GM12878 (cell line): ENCODE data around the gene DNAH1. TPM values are rescaled to one million over a fixed set of nuclear protein-coding genes. Genes with fewer than 3 reads are reported as not detected.

Experiments
- CTCF ChIP-seq, 3 experiments: IDR thresholded peaks in 2 of 3; conservative IDR thresholded peaks in 1 of 3; 2 replicates each; pipeline ENCODE4 v1.5.1; 2011; ENCODE audit warnings: low read depth in 3 of 3, low read length in 3 of 3, mild to moderate bottlenecking in 3 of 3, control low read depth in 2 of 3, moderate library complexity in 2 of 3, inconsistent platforms in 1 of 3, mixed read lengths in 1 of 3; ENCODE audit not compliant: control insufficient read depth in 2 of 3, insufficient read depth in 1 of 3; ENCODE audit errors: extremely low read depth in 1 of 3
- GABPA ChIP-seq: IDR thresholded peaks from 2 replicates; pipeline ENCODE4 v1.6.1; 2014; ENCODE audit warnings: antibody characterized with exemption, low read depth, mild to moderate bottlenecking, inconsistent platforms
- GATAD2B ChIP-seq: fragments of 450-650 bp; conservative IDR thresholded peaks from 2 replicates; pipeline ENCODE4 v1.6.1; 2017; ENCODE audit warnings: low read depth, mild to moderate bottlenecking, moderate library complexity
- KDM1A ChIP-seq: fragments of 200-600 bp; sonication (generic); IDR thresholded peaks from 2 replicates; pipeline ENCODE4 v1.6.1; 2016; ENCODE audit warnings: borderline replicate concordance
- NR2C1 ChIP-seq: fragments of 450-650 bp; IDR thresholded peaks from 2 replicates; pipeline ENCODE4 v1.6.1; 2017; ENCODE audit warnings: antibody characterized with exemption, mild to moderate bottlenecking, moderate library complexity
- RELB ChIP-seq: fragments of 450-650 bp; IDR thresholded peaks from 2 replicates; pipeline ENCODE4 v1.6.1; 2017; ENCODE audit warnings: low read depth, mild to moderate bottlenecking, moderate library complexity
- RFX5 ChIP-seq: IDR thresholded peaks from 2 replicates; pipeline ENCODE4 v1.6.1; 2011; ENCODE audit warnings: low read depth, low read length, improper control_type of control experiment
- RUNX3 ChIP-seq: IDR thresholded peaks from 2 replicates; pipeline ENCODE4 v1.6.1; 2012; ENCODE audit warnings: low read length, inconsistent platforms
- SMAD1 ChIP-seq: fragments of 450-650 bp; IDR thresholded peaks from 2 replicates; pipeline ENCODE4 v1.6.1; 2018; ENCODE audit warnings: mild to moderate bottlenecking, low read depth; ENCODE audit not compliant: partially characterized antibody
- ZBTB40 ChIP-seq: fragments of 450-650 bp; IDR thresholded peaks from 2 replicates; pipeline ENCODE4 v1.6.1; 2016; ENCODE audit warnings: mild to moderate bottlenecking, moderate library complexity, borderline replicate concordance
- polyA plus RNA-seq, 11 experiments: library from polyadenylated mRNA; depleted of rRNA in 4 of 11; unstranded in 6 of 11; stranded (reverse) in 5 of 11; fragments of >200 nt; fragmentation: Nextera tagmentation in 4 of 11; fragmentation: Illumina TruSeq in 1 of 11; extraction: Ambion mirVana in 4 of 11; extraction: Trizol in 1 of 11; gene quantifications; 1 replicate in 1 of 11; 2 replicates in 10 of 11; pipeline versions ENCODE4 v1.2.1 to v1.2.3, GENCODE V29; 2011 to 2016; ENCODE audit warnings: inconsistent platforms in 2 of 11, missing spikeins in 2 of 11, low read depth in 1 of 11
- total RNA-seq, 4 experiments: library from RNA; depleted of rRNA in 3 of 4; stranded (reverse); fragments of >200 nt in 3 of 4; fragmentation: Illumina TruSeq in 1 of 4; extraction: Trizol in 1 of 4; gene quantifications; 2 replicates each; pipeline versions ENCODE4 v1.2.1 to v1.2.3, GENCODE V29; 2013 to 2021
- TF ChIP-seq, protein P1 (sequence below): fragments of 450-650 bp; IDR thresholded peaks from 2 replicates; pipeline ENCODE4 v1.6.1; 2017; ENCODE audit warnings: mild to moderate bottlenecking, moderate library complexity

DNAH1 gene
- total and polyA plus RNA-seq, 10 of the 15 experiments (the other 5 are each of a cell fraction or from before 2014, with no cell fraction given): 0.31 to 5.8 (median 2.7) TPM

DNA sequence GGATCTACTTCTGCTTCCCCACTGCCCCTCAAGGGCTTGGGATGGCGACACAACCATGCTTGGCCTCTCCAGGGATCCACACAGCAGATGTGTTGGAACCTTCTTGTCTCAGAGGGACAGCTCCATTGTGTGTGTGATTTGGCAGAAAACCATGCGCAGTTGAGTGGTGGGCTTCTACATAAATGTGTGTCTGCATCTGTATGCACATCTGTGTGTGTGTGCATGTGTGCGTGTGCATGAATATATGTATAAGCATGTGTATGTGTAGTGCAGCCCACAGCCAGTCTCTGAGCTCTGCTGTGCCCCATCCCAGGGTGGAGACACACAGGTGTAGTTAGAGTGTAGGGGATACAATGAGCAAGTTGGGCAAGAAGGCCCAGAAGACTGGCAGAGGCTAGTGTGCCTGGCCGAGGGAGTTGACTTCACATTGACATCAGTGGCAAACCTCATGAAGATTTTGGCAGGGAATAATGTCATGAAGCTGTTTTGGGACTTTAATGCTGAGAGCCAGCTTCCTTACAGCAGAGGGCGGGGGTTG, 20.4 kb upstream of the DNAH1 start (continued):
- TF ChIP-seq CTCF (IDR thresholded peaks at IDR 0.05 in 2 of 3, conservative IDR thresholded peaks at IDR 0.05 in 1 of 3; ENCODE audit: control insufficient read depth in 2 of 3, extremely low read depth in 1 of 3, insufficient read depth in 1 of 3, low read depth in 3 of 3, low read length in 3 of 3) (no peak), GABPA (no peak), NR2C1 (no peak), RFX5 (no peak), ZBTB40 (no peak), GATAD2B (no peak), SMAD1 (no peak), RUNX3 (no peak), KDM1A (no peak), RELB (no peak)
- TF ChIP-seq, protein P1, sequence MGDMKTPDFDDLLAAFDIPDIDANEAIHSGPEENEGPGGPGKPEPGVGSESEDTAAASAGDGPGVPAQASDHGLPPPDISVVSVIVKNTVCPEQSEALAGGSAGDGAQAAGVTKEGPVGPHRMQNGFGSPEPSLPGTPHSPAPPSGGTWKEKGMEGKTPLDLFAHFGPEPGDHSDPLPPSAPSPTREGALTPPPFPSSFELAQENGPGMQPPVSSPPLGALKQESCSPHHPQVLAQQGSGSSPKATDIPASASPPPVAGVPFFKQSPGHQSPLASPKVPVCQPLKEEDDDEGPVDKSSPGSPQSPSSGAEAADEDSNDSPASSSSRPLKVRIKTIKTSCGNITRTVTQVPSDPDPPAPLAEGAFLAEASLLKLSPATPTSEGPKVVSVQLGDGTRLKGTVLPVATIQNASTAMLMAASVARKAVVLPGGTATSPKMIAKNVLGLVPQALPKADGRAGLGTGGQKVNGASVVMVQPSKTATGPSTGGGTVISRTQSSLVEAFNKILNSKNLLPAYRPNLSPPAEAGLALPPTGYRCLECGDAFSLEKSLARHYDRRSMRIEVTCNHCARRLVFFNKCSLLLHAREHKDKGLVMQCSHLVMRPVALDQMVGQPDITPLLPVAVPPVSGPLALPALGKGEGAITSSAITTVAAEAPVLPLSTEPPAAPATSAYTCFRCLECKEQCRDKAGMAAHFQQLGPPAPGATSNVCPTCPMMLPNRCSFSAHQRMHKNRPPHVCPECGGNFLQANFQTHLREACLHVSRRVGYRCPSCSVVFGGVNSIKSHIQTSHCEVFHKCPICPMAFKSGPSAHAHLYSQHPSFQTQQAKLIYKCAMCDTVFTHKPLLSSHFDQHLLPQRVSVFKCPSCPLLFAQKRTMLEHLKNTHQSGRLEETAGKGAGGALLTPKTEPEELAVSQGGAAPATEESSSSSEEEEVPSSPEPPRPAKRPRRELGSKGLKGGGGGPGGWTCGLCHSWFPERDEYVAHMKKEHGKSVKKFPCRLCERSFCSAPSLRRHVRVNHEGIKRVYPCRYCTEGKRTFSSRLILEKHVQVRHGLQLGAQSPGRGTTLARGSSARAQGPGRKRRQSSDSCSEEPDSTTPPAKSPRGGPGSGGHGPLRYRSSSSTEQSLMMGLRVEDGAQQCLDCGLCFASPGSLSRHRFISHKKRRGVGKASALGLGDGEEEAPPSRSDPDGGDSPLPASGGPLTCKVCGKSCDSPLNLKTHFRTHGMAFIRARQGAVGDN: no peak
